Measurements from ENCODE around the gene GLB1L3.

- no peak for TF ChIP-seq CTCF (conservative IDR thresholded peaks at IDR 0.05; ENCODE audit: low read depth, low read length)
- no peak for TF ChIP-seq EZH2 (IDR thresholded peaks at IDR 0.05; ENCODE audit: borderline replicate concordance, low read depth, low read length, poor library complexity, severe bottlenecking)
Measured at GRCh38 chr11:134331354-134332188, 55.4 kb downstream of the GLB1L3 start, which contains the start of gene GLB1L2.
